ENCODE measurements around the gene GAS2L1. TPM values are rescaled to one million over a fixed set of nuclear protein-coding genes. Genes with fewer than 3 reads are reported as not detected.

The GAS2L1 gene
- total and polyA plus RNA-seq, 2 donors (not counting 1 experiment from before 2014, with no cell fraction given): 0.25 TPM; not detected in 1

DNA sequence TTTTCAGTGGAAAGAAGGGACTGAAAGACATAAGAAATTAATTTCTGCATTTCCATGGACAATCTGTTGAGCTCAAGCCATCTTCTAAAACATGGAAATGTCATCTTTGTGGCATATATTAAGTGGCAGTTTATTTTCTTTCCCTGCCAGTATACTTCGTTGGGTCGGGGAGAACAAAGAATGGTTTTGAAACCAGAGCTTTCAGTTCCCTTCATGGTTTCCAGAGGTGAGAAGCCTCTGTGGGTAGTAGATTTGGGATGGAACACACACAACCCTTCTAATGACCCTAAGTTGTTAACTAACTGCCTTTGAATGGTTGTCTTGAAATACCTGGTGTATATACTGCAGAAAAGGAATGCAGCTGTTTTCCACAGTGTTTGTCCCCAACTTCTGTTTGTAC, 17.6 kb upstream of the GAS2L1 start:
- H3K27ac Mint-ChIP-seq: no peak overlapping the region
- WGBS (ENCODE audit: insufficient coverage): no CpG with 5 or more reads among the region's 2 CpGs
- ATAC-seq (ENCODE audit: low read depth): no peak

GRCh38 chr22:29290061-29290460, 16.4 kb upstream of the GAS2L1 start:
- Histone ChIP-seq H3K9ac (ENCODE audit: low read length) (no peak overlapping the region), H3K27me3 (replicated peaks in 1 of 4; ENCODE audit: control extremely low read depth in 1 of 4, control insufficient read depth in 3 of 4, insufficient read depth in 4 of 4, low read length in 3 of 4) (no peaks in the 10 kb centered on the region), H3K9me3 (ENCODE audit: control extremely low read depth in 1 of 3, control insufficient read depth in 2 of 3, insufficient read depth in 1 of 3, low read length in 2 of 3) (no peaks in the 10 kb centered on the region), H3K27ac (ENCODE audit: low read length in 2 of 2) (no peak overlapping the region), H3K36me3 (replicated peaks in 1 of 2; ENCODE audit: control extremely low read depth in 1 of 2, control insufficient read depth in 1 of 2, extremely low read depth in 1 of 2, insufficient read depth in 2 of 2, low read length in 1 of 2) (peaks cover 12 to 91% of the 10 kb centered on the region in 2 experiments), H3K79me2 (ENCODE audit: control insufficient read depth, insufficient read depth, low read length) (peaks cover 17% of the 10 kb centered on the region), H3K4me1 (ENCODE audit: control insufficient read depth in 2 of 2, insufficient read depth in 2 of 2, low read length in 2 of 2) (no peaks in the 10 kb centered on the region), H2AFZ (ENCODE audit: insufficient read depth, low read depth, low read length, poor library complexity, severe bottlenecking) (no peak overlapping the region), H4K20me1 (ENCODE audit: control insufficient read depth, insufficient read depth, low read length, poor library complexity, severe bottlenecking) (peaks cover 79% of the 10 kb centered on the region), H3K4me3 (ENCODE audit: control extremely low read depth in 1 of 5, extremely low read depth in 1 of 5, insufficient read depth in 1 of 5, low read depth in 2 of 5, low read length in 4 of 5) (no peak overlapping the region), H3K4me2 (replicated peaks; ENCODE audit: low read depth, low read length, poor library complexity, severe bottlenecking) (no peak overlapping the region)
- Mint-ChIP-seq H3K27me3 (no peaks in the 10 kb centered on the region), H3K4me1 (peaks cover 2% of the 10 kb centered on the region), H3K4me3 (no peak overlapping the region), H3K9me3 (ENCODE audit: insufficient read depth) (no peaks in the 10 kb centered on the region), H3K27ac (no peak overlapping the region)
- no peak for TF ChIP-seq EZH2 (IDR thresholded peaks at IDR 0.05; ENCODE audit: borderline replicate concordance, insufficient read depth, low read depth, low read length, poor library complexity, severe bottlenecking)
- TF ChIP-seq, protein P1, sequence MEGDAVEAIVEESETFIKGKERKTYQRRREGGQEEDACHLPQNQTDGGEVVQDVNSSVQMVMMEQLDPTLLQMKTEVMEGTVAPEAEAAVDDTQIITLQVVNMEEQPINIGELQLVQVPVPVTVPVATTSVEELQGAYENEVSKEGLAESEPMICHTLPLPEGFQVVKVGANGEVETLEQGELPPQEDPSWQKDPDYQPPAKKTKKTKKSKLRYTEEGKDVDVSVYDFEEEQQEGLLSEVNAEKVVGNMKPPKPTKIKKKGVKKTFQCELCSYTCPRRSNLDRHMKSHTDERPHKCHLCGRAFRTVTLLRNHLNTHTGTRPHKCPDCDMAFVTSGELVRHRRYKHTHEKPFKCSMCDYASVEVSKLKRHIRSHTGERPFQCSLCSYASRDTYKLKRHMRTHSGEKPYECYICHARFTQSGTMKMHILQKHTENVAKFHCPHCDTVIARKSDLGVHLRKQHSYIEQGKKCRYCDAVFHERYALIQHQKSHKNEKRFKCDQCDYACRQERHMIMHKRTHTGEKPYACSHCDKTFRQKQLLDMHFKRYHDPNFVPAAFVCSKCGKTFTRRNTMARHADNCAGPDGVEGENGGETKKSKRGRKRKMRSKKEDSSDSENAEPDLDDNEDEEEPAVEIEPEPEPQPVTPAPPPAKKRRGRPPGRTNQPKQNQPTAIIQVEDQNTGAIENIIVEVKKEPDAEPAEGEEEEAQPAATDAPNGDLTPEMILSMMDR (IDR thresholded peaks at IDR 0.05): no peak
- intact Hi-C loops (cut with micrococcal nuclease): no loop called here
- no peak for DNase-seq
- ChIA-PET POLR2A (no interaction called here), CTCF (no interaction called here)
- ATAC-seq (ENCODE audit: low read depth): no peak
- WGBS (ENCODE audit: insufficient coverage): no CpG with 5 or more reads among the region's 5 CpGs

More for the DNA sequence above, 17.6 kb upstream of the GAS2L1 start:
- DNase-seq: no peak
- POLR2A ChIA-PET: no interaction called here
- Histone ChIP-seq H3K9me3 (ENCODE audit: control extremely low read depth in 1 of 3, control insufficient read depth in 2 of 3, insufficient read depth in 1 of 3, low read length in 2 of 3) (no peaks in the 10 kb centered on the region), H3K27me3 (replicated peaks in 1 of 4; ENCODE audit: control extremely low read depth in 1 of 4, control insufficient read depth in 3 of 4, insufficient read depth in 4 of 4, low read length in 3 of 4) (no peaks in the 10 kb centered on the region), H3K4me3 (ENCODE audit: control extremely low read depth in 1 of 5, extremely low read depth in 1 of 5, insufficient read depth in 1 of 5, low read depth in 2 of 5, low read length in 4 of 5) (no peak overlapping the region), H3K4me1 (ENCODE audit: control insufficient read depth in 2 of 2, insufficient read depth in 2 of 2, low read length in 2 of 2) (no peaks in the 10 kb centered on the region), H4K20me1 (ENCODE audit: control insufficient read depth, insufficient read depth, low read length, poor library complexity, severe bottlenecking) (peaks cover 87% of the 10 kb centered on the region), H2AFZ (ENCODE audit: insufficient read depth, low read depth, low read length, poor library complexity, severe bottlenecking) (no peak overlapping the region), H3K36me3 (replicated peaks in 1 of 2; ENCODE audit: control extremely low read depth in 1 of 2, control insufficient read depth in 1 of 2, extremely low read depth in 1 of 2, insufficient read depth in 2 of 2, low read length in 1 of 2) (peaks cover 12 to 90% of the 10 kb centered on the region in 2 experiments), H3K9ac (ENCODE audit: low read length) (no peak overlapping the region), H3K79me2 (ENCODE audit: control insufficient read depth, insufficient read depth, low read length) (peaks cover 21% of the 10 kb centered on the region), H3K4me2 (replicated peaks; ENCODE audit: low read depth, low read length, poor library complexity, severe bottlenecking) (no peak overlapping the region), H3K27ac (ENCODE audit: low read length in 2 of 2) (no peak overlapping the region)
- Mint-ChIP-seq H3K9me3 (ENCODE audit: insufficient read depth) (no peaks in the 10 kb centered on the region), H3K27me3 (no peaks in the 10 kb centered on the region), H3K4me1 (peaks cover 2% of the 10 kb centered on the region), H3K4me3 (no peak overlapping the region)
- TF ChIP-seq, protein P1 (IDR thresholded peaks at IDR 0.05): no peak
- no peak for TF ChIP-seq EZH2 (IDR thresholded peaks at IDR 0.05; ENCODE audit: borderline replicate concordance, insufficient read depth, low read depth, low read length, poor library complexity, severe bottlenecking)
- CTCF ChIA-PET: no interaction called here
- intact Hi-C loops (cut with micrococcal nuclease): no loop called here

Data from B cell (primary cell).